Stimulated activated CD4-positive, alpha-beta T cell treated with anti-CD3 and anti-CD28 coated beads, Interleukin-1b, Interleukin-23, amount 100 ng/mL, for 1 hour (primary cell): ENCODE results near the gene FBXL7.

Experiments used
- DNase-seq, 2 donors: peaks; one replicate each; pipeline ENCODE4 v3.0.0-alpha.2; 2020; ENCODE audit warnings: low read depth in 2 of 2

FBXL7 gene

GRCh38 chr5:15499528-15500324 lies at the start of gene FBXL7:
Gene FBXL7, plus strand, starts transcription at chr5:15500180.
- no peak for DNase-seq

GRCh38 chr5:15450473-15450872 lies 49.5 kb upstream of the FBXL7 start:
- no peak for DNase-seq

GRCh38 chr5:15450949-15451348 lies 49.0 kb upstream of the FBXL7 start:
- DNase-seq: no peak

DNA sequence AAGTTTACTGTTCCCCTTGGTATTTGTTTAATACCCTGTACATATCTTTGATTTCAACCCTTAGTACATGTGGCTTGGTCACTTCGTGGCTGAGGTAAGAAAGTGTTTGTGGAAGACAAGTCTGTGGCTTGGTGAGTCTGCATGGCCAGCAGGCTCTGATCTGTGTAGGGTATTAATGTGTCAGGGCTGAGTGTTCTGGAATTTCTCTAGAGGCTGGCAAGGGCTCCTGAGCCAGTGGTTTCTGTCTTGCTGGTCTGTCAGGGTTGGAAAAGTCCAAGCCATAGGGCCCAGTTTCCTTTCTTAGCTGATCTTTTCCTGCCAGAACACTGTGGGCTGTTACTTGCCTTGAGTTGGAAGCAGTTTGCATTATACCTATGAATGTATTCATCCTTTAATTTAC lies 48.0 kb upstream of the FBXL7 start:
- no peak for DNase-seq

DNA sequence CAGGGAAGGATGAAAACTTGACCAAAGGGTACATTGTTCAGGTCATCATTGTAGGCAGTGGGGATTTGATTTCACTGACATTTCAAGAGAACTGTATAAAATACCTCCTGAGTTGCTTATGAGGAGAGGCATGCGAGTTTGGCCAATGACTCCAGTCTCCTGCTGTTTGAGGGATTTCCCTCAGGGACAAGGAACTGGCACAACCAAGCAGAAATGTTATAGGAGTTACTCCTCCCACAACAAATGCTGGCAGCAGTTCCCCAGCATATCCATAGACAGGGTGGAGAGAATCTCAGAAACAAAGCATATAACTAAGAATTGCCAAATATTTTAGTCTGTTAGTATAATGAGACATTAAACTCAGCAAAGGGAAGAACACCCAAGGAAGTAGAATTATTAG lies 47.2 kb upstream of the FBXL7 start:
- no peak for DNase-seq

- no peak for DNase-seq
Observed at GRCh38 chr5:15459200-15459599, 40.8 kb upstream of the FBXL7 start.

DNA sequence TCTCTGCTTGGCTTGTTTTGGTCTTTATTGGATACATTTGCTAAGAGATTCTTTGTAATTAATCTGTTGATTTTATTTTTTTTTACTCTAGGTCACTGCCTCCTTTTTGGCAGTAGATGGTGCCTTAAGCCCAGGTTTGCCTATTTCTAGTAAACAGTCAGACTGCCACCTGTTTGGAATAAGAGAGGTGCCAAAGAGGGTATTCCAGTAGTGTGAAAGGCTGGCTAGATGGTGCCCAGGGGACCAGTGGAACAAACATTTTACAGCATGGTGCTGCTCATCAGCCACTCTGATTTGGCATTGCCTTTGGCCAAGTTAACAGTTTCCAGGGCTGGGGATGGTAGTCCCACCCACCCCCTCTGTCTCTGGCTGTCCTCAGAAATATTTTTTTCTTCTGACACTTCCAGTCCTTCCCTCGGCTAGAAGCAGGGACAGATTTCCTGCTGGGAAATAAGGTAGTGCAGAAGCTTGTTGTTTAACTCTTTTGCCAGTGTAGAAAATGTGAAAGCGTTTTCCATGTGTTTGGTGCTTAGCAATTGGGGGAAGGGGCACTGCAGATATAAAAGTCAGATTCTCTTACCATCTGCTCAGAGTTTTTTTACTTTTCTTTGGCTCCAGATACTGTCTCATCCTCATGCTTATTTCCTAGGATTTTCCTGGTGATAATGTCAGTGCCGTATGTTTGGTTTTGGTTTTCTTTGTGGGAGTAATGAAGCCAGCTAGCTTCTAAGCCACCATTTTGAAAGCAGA lies 36.6 kb upstream of the FBXL7 start:
- DNase-seq: no peak

DNA sequence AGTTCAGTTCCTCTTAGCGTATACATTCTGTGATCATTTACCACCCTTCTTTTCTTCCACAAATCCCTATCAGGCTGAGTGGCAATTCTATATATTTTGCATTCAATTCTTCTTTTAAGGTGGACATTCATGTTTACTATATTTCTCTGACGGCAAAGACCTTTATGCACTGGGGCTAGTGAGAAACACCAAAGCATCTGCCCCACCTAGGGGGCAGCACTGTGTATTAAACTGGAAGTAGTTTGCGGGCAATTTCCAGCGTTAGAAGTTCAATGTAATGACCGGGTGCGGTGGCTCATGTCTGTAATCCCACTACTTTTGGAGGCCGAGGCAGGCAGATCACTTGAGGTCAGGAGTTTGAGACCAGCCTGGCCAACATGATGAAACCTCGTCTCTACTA lies 27.9 kb upstream of the FBXL7 start:
- no peak for DNase-seq

DNA sequence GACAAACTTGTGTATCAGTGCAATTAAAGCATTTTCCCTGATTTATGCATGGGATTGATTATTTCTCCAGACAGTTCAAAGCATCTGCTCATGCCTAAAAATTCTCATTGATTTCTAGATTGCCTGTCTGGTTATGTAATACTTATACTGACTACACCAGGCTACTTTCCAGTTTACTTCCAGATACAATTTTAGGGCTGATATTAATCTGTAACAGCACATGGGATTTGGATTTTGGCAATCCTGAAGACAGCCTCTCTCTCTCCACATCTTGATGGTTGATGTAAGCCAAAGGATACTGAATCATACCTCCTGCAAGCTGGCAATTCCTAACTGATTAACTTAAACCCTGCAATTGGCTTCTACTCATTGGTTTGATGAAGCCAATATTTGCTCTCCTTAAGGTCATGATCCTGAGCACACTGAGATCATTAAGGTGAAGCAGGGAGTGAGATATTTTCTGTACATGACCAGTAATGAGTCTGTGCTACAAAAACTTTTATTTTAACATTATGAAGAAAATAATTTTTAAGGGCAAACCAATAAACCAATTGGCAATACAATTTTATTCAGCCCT lies 25.7 kb upstream of the FBXL7 start:
- no peak for DNase-seq

DNA sequence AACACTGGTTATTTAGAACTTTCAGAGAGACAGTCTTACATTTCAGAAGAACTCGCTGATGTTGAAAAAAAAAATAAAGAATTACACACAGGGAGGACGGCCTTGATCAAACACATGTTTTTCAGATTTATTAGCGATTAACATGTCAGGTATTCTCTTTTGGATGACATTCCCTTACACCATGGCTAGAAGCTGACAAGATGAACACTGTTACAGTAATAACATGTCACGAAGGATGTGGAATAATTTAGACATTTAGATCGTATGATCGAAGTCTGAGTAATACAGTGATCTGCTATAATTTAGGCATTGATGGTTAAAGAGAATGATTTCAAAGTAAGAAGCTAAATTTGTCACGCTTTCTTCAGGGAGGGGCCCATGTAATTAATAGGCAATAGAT lies 24.6 kb upstream of the FBXL7 start:
- DNase-seq: no peak

DNA sequence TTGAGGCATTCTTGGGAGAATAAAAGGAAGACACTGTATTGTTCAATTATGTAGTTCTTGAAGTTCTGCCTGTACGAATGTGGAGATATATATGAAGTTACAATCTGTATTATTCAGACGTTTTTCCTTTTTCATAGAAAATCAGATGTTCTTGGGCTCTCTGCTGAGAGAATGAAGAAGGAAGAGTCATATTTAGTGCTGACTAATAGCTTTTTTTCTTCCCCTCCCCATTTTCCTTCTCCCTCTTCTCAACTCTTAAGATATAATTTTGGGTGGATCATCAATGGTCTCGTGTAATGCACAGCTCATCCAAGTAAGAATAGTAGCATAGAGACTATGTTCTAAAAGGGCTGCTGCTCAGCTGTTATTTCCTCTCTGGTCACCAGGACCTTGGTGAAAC lies 23.0 kb upstream of the FBXL7 start:
- DNase-seq: no peak

DNA sequence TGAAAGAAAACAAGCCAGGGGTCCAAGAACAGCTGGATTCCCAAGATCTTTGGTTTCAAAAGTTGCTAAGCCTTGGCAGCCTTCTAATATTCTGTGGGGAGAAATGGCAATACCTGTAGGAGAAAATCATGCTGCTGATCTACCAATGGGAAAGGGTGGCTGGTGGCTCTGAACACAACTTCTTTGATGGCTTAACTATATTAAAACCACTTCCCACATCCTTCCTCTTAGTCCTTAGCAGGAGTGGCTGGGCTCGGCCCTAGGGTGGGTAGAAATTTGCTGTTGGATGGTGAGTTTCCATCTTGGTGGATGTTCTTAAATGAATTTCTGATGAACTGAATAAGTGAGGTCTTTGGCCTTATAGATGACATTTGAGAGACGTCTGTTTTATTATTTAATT lies 19.5 kb upstream of the FBXL7 start:
- DNase-seq: no peak

DNA sequence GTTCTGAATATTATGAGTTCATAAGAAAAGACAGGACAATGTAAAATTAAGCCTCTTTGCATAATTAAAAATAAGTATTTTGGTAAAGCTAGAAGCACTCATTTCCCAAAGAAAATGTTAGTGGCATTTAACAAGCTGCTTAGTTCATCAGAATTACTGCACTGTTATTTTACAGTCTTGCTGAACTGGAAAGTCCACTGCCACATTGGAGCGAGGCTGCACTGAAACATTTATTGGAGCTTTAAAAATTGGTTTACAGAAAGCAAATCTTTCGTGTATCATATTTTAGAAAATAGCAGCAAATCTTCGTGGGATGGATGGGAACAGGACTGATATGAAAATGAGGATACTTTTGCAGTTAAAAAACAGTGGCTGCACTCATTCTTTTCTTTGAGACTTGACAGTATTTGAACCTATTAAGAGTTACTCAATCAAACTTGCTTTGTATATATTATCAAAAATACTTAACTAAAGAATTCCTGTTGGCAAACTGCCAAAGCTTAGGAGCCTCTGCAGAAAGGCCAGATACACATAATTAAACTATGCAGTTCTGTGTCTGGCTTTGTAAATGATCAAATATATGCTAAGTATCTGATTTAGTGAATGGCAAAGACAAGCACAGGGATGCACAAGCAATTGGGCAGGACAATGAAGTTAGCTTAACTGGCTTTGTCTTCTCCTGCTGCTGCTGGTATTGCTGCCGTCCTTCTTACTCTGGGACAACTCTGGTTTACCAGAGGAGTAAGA lies 16.5 kb upstream of the FBXL7 start:
- no peak for DNase-seq

DNA sequence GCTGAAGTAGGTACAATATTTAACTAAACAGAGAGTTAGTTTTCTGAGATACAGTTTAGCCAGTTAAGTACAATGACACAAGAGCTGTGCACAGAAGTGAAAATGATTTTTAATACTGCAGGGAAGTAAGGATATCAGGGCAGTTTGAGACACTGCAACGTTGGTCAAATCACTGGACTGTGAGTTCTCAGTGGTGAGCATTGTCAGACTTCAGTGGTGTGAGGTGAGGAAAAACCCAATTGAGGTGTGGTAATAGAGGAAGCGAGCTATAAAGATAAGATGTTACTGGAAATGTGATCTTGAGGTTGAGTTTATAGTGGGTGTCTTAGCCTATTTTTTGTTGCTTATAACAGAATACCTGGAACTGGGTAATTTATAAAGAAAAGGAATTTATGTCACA lies 12.8 kb upstream of the FBXL7 start:
- DNase-seq: no peak

GRCh38 chr5:15489571-15490235 lies 10.3 kb upstream of the FBXL7 start:
- no peak for DNase-seq

- DNase-seq: no peak
Observed at GRCh38 chr5:15492545-15492944, 7.4 kb upstream of the FBXL7 start.

DNA sequence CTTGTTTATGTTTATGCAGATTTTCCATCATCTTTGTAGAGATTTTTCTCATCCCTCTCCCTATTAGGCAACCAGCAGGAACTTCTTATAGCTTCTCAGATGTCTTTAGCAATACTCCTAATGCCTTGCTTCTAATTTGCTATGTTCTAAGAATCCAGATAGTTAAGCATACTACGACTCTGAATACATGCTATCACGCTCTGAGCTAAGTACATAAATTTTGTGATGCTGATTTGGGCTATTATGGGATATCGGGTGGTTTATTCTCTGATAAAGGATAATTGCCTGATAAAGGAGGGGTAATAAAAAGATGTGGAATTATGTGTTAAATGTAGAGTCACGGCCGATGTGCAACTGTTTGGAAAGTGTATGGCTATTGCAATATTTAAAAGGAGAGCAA lies 6.5 kb upstream of the FBXL7 start:
- DNase-seq: no peak

DNA sequence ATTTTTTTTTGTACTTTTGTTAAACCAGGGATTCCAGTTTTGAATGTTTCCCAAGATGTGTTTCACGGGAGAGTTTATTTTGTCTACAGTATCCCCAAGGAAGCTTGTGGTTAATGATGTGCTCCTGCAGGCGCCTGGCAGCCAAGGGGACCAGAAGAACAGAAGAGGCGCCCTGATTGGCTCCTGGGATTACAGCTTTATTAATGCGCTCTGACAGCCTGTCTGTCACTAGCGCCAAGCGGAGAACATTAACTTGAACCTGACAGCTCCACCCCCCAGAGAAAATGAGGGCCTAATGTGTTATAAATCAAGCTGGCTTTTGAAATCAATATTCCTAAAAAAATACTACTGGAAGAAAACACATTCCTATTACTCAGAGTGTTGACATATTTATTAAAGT lies 5.0 kb upstream of the FBXL7 start:
- DNase-seq: no peak

DNA sequence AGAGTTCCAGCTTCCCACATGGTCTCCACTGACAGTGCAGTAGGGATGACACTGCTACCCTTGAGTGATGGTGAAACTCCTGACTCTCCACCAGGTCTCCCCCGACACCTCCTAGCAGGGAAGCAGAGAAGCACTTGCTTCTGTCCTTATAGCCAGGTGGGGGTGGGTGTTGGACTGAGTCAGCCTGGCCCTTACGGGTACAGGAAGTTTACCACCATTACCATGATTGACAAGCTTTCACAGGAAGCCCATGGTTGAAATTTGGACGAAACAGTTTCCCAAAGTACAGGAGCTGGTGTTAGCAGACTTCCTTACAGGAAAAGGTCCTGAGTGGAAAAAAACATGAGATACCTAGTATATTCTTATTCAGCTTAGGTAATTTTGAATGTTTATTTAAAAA lies 3.1 kb upstream of the FBXL7 start:
- no peak for DNase-seq

DNA sequence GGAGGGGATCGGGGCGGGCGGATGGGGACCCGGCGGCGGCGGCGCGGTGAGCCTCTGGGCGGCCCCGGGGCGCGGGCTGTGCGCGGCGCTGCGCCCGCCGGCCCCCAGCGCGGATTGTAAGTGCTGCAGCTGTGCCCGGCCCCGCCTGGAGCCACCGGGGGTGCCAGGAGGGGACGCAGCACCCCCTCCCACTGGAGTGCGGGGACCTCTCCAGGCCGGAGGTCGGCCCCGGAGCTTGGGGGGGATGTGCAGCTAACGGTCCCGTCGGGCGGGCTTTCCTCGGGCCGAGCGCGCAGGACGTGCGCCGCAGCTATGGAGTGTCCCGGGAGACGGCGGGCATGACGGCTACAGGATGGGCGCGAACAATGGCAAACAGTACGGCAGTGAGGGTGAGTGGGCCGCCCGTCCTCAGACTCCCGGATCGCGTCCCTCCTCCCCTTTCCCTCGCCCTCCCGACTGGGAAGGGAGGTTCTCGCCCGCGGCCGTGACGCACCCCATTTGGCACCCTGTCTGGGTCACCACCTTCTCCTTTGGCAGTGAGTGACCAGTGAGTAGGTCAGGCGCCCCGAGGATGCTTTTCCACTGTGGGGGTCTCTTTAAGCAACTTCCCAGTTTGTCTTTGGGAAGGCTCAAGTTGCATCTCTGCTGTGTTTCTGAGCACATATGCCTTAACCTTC lies 483 bp downstream of the FBXL7 start:
- DNase-seq: no peak

- DNase-seq: no peak
Observed at GRCh38 chr5:15501091-15501791, 1.3 kb downstream of the FBXL7 start.
